GM18499 (cell line): Measurements from ENCODE around the gene GLE1.

ENCODE experiments used
- ATAC-seq: cut with Tn5 transposase; IDR thresholded peaks from one replicate; pipeline ENCODE4 v1.9.1; 2021; ENCODE audit warnings: moderate number of reproducible peaks; ENCODE audit not compliant: insufficient read depth, unreplicated experiment

Gene GLE1

DNA sequence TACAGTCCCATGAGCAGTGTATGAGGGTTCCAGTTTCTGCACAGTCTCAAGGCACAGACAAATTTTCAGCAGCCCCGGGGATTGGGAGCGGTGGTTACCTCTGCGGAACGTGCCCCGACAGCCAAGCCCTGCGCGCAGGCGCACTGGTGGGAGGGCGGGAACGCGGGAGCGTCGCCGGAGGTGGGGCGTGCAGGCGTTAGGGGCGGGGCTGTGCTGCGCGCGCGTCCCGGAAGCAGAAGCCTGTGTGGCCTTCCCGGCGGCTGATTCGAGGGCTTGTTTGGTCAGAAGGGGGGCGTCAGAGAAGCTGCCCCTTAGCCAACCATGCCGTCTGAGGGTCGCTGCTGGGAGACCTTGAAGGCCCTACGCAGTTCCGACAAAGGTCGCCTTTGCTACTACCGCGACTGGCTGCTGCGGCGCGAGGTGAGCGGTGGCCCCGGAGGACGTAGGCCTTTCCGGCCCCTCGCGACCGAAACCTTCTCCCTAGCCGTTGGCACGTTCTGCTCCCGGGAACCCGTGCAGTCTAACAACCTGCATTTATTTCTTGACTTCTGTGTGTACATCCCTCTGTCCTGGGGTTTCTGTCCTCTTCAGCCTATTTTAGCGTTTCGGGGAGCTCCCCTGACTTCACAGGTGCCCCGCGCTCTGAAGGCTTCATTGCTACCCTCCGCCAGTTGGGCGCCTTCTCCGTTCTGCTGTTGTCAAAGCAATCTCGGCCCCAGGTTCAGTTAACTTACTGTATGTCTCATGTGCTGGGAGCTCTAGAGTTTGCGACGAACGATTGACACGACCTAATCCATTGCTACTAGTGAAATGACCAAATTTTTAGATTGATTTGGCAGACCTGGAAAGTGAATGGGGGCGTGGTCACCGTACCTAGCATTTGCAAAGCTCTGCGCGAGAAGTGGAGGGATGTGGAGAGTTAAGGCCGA is at the start of gene GLE1:
GLE1 (plus strand) TSS at position 235 of the 929 bp plus-strand sequence; CDS start at position 322, 87 bp downstream.
- ATAC-seq: no peak

DNA sequence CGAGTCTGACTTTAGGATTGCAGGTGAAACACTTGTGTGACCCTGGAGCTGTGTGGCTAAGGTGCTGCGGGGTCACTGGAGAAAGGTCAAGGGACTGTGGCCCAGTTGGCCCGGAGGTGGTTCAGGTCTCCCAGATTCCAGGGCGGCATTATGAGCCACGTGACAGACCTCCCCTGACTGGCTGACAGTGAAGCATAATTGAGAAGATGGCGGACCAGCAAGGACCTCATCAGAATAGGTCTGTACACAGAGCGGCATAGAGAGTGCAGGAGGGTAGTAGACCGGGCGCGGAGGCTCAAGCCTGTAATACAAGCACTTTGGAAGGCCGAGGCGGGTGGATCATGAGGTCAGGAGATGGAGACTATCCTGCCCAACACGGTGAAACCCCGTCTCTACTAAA is 49.5 kb upstream of the GLE1 start:
- no peak for ATAC-seq

DNA sequence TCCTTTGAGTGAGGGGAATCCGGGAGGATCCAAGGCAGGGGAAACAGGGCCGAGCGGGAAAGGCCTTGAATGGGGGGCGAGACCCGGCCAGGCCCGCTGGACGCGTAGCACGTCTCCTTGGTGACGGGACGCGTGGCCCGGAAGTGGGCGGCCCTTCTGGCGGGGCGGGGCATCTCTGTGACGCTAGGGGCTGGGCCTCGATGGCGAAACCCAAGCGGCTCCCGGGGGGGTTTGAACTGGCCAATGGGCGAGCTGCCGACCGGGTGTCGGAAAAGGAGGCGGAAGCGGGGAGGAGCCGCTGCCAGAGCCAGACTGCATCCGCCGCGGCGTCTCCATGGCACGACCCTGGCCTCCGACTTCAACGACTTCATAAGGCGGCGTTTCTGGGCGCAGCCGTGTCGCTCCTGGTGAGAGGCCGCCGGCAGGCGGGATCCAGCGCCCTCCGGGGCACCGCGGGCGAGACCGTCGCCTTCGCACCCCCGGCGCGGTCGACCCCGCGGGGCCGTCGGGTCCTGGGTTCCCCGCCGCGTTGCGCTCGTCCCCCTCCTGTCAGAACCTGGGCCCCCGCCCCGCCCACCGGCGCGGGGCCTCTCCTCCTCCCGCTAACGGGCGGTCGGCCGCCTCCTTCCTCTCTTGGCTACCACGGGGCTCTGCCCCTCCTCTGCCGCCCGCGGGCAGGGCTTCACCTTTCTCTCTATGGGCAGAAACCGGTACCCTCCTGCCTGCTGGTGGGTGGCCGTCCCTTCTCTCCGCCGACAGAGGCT is 48.5 kb upstream of the GLE1 start, which contains the start of gene ODF2:
ODF2 (plus strand) TSS at position 158 of the 764 bp plus-strand sequence; CDS start at position 244, 86 bp downstream.
- ATAC-seq: peak; percentile 54

DNA sequence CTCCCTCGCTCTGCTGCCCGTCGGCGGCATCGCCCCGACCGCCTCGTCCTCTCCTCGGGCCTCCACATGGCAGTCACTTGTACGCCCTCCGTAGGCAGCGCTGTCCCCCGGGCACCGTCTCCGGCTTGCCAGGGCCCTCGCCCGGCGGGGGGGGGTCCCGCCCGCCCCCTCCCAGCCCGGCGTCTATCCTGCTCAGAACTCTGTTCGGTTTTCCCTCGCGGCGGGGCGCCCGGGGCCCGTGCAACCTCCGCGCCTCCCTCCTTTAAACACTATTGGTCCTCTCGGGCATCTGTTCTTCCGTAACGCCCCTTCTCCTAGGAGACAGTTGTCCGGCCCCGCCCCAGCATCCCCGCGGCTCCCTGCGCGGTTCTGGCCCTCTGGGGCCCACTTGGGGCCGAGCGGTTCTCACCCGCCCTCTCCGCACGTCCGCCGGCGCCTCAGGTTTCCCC is 47.9 kb upstream of the GLE1 start:
- peak; percentile 35 for ATAC-seq

- no peak for ATAC-seq
Measured at GRCh38 chr9:128457207-128457606, 47.3 kb upstream of the GLE1 start.

DNA sequence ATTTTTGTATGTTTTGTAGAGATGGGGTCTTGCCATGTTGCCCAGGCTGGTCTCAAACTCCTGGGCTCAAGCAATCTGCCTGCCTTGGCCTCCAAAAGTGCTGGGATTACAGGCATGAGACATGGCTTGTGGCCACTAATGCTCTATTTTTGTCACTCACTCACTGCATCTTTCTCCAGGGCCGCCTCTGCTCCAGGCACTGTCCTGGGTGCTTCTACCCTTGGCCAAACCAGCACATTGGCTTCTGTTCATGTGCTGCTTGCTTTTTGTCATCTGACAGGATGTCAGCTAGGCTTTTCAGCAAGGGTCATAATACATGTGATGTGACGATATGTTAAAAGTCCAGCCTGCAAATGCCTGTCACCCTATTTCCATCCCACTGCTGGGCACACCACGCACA is 45.5 kb upstream of the GLE1 start:
- ATAC-seq: no peak

DNA sequence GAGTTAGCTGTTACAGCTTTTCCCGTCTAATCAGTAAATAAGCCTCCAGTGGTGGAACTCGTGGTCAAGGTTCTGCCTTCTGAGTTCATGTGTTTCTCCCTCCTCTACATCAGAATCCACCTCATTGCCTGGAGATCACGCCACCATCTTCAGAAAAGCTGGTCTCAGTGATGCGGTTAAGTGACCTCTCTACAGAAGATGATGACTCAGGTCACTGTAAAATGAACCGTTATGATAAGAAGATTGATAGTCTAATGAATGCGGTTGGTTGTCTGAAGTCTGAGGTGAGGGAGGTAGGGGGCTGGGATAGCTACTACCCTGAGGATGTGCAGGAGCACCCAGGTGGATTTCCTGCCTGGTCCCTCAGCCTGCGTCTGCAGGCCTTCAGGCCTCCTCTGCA is 35.4 kb upstream of the GLE1 start:
- ATAC-seq: no peak

- no peak for ATAC-seq
Measured at GRCh38 chr9:128470560-128470959, 34.0 kb upstream of the GLE1 start.

DNA sequence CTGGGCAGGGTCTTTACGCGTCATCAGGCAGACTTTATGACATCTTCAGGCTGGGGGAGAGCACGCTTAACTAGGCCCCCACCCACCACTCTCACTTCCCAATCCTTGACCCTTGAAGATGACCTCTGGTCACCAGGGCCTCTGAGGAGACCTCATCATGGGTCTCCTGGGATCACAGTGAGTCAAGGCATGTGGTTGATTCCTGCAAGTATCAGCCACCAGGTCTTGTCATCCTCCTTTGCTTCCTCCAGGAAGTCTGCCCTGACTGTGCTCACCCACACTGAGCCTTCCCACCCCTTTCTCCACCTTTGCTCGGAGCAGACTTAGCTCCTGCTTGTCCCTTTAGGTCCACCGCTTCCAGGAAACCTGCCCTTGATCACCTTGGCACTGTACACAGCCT is 31.4 kb upstream of the GLE1 start:
- no peak for ATAC-seq

- ATAC-seq: no peak
Measured at GRCh38 chr9:128475867-128476266, 28.7 kb upstream of the GLE1 start.

DNA sequence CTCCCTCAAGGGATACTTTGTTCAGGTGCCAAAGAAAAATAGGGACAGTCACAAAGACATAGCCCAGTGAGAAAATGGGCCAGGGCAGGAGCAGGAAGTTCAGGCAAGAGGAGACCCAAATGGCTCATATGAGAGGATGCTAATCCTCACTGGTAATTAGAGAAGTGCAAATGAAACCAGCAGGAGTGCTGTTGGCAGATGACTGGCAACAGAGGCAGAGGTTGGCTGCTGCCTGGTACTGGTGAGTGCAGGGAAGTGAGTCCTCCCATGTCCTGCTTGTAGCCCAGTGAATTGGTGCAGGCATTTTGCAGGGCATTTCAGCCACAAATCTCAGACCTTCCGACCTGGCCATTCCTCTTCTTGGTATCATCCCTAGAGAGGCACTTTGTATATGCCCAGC is 25.3 kb upstream of the GLE1 start:
- ATAC-seq: no peak

GRCh38 chr9:128481561-128481960 is 23.0 kb upstream of the GLE1 start:
- no peak for ATAC-seq

DNA sequence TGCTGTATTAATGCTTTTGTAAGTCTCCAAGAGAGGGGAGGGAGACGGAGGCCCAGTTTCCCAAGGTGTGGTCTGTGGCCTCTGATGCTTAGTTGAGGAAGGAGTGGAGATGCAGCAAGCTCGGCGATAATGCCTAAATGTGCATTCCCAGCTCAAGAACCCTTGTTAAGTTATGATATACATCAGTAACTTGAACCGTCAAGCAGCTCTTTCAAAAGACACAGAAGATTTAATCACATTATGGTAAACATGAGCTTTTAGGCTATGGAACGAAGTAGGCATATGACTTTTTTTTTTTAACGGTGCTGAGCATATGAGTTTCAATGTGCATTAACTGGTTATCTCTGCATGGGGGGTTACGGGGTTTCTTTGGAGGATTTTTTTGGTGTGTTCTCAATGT is 22.3 kb upstream of the GLE1 start:
- no peak for ATAC-seq

- ATAC-seq: no peak
Measured at GRCh38 chr9:128484686-128485413, 19.7 kb upstream of the GLE1 start.

DNA sequence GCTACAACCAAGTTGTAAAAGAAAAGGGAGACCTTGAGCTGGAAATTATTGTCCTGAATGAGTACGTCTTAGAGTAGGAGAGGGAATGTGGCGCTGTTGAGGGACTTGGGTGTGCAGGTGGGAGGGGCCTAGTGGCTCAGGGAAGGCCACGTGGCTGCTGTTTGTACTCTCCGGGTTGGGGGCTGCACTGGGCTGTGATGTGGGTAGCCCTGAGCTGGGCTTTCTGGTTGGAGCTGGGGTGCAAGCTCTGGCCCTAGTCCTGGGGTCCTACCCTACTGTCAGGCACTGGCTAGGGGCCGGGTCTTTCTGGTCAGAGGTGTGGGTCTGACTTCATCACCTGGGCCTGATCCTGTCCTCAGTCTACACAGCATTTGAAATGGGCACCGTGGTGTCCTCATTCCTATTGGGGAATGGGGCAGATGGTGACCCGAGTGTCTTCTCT is 19.1 kb upstream of the GLE1 start:
- ATAC-seq: no peak

DNA sequence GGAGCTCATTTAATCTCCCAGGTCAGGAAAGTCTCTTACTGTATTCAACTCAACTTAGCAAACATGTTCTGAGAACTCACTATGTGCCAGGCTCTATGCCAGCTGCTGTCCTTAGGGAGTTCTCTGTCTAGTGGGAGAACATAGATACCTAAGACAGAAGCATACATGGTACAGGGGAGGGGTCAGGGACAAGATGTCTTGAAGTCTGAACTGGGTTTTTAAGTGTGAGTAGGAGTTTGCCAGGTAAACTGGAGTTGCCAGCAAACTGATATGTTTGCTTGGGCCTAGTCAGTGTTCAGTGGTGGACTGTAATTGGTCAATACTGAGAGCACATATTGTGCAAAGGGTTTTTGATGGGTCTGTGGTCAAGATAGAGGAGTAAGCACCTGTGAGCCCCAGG is 18.3 kb upstream of the GLE1 start:
- ATAC-seq: no peak

GRCh38 chr9:128493424-128493823 is 11.1 kb upstream of the GLE1 start:
- no peak for ATAC-seq

DNA sequence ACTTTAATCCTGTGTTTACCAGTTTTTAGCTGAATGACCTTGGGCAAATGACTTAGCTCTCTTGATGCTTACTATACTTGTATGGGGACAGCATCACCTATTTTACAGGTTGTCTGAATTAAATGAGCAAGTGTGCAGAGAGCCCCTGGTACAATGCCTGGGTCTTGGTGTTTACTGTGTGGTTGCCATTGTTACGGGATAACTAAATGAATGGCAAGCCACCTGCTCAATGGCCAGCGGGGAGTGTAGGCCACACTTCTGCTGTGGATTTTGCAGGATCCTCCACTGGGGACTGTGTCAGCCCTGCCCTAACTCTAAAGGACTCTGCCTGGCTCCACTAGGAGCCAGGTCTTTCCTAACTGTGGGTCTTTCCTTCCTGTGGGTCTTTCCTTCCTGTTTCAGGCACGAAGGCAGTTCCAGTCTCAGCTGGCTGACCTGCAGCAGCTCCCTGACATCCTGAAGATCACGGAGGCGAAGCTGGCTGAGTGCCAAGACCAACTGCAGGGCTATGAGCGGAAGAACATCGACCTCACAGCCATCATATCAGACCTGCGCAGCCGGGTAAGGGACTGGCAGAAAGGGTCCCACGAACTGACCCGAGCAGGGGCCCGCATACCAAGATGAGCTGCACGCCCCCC is 10.3 kb upstream of the GLE1 start:
- ATAC-seq: no peak

- ATAC-seq: no peak
Measured at GRCh38 chr9:128494746-128495129, 9.8 kb upstream of the GLE1 start.

GRCh38 chr9:128495296-128495695 is 9.2 kb upstream of the GLE1 start:
- ATAC-seq: no peak
